K562 (cell line): ENCODE data around the gene SYT7. TPM values are rescaled to one million over a fixed set of nuclear protein-coding genes. Genes with fewer than 3 reads are reported as not detected.
A peak's percentile ranks its signal among the peaks of the same experiment; 100 is the strongest.

Source experiments
- CBFA2T3 ChIP-seq: fragments of 450-650 bp; IDR thresholded peaks from 2 replicates; pipeline ENCODE4 v1.6.1; 2017
- CCAR2 ChIP-seq: fragments of 200-400 bp; formaldehyde crosslinking; IDR thresholded peaks from 2 replicates; pipeline ENCODE4 v1.6.1; 2017; ENCODE audit warnings: mild to moderate bottlenecking, low read depth, low read length
- CEBPG ChIP-seq, 3 experiments: fragments of 200-800 bp in 1 of 3; sonication (Bioruptor generic) in 1 of 3; sonication (generic) in 1 of 3; formaldehyde crosslinking in 1 of 3; IDR thresholded peaks in 2 of 3; conservative IDR thresholded peaks in 1 of 3; 2 replicates each; pipeline versions ENCODE4 v1.6.1 to v1.8.0; 2016 to 2022; ENCODE audit warnings: missing compliant biosample characterization in 2 of 3, missing genetic modification characterization in 2 of 3, mild to moderate bottlenecking in 1 of 3, missing genetic modification reagents in 1 of 3
- EP300 ChIP-seq: IDR thresholded peaks from 2 replicates; pipeline ENCODE4 v1.6.1; 2012; ENCODE audit warnings: low read length, improper control_type of control experiment
- FOXA1 ChIP-seq: fragments of 450-650 bp; IDR thresholded peaks from 2 replicates; pipeline ENCODE4 v1.6.1; 2016; ENCODE audit warnings: mild to moderate bottlenecking, borderline replicate concordance
- JUND ChIP-seq, 2 experiments: IDR thresholded peaks; 2 replicates in 1 of 2; 3 replicates in 1 of 2; pipeline ENCODE4 v1.6.1; 2011; ENCODE audit warnings: borderline replicate concordance in 2 of 2, low read depth in 2 of 2, low read length in 2 of 2, improper control_type of control experiment in 1 of 2, missing biosample characterization in 1 of 2, missing genetic modification characterization in 1 of 2, missing genetic modification reagents in 1 of 2
- NCOR1 ChIP-seq: fragments of 450-650 bp; IDR thresholded peaks from 2 replicates; pipeline ENCODE4 v1.6.1; 2016; ENCODE audit warnings: mild to moderate bottlenecking, moderate library complexity
- NFATC3 ChIP-seq: fragments of 450-650 bp; IDR thresholded peaks from 2 replicates; pipeline ENCODE4 v1.6.1; 2017; ENCODE audit warnings: mild to moderate bottlenecking
- NFE2 ChIP-seq: IDR thresholded peaks from 2 replicates; pipeline ENCODE4 v1.6.1; 2014; ENCODE audit warnings: antibody characterized with exemption, low read depth
- NR3C1 ChIP-seq: sonication (generic); formaldehyde crosslinking; IDR thresholded peaks from 2 replicates; pipeline ENCODE4 v1.8.1; 2022; ENCODE audit warnings: missing genetic modification reagents
- PKNOX1 ChIP-seq: fragments of 450-650 bp; IDR thresholded peaks from 2 replicates; pipeline ENCODE4 v1.6.1; 2016
- RBM34 ChIP-seq: fragments of 200-400 bp; formaldehyde crosslinking; IDR thresholded peaks from 2 replicates; pipeline ENCODE4 v1.6.1; 2018; ENCODE audit warnings: low read length, borderline replicate concordance; ENCODE audit not compliant: insufficient read depth
- SAP30 ChIP-seq: fragments of 200-600 bp; sonication (generic); IDR thresholded peaks from 2 replicates; pipeline ENCODE4 v1.6.1; 2012; ENCODE audit warnings: borderline replicate concordance, low read depth, mild to moderate bottlenecking, moderate library complexity, low read length, control low read depth, inconsistent platforms; ENCODE audit not compliant: insufficient read depth, poor library complexity, severe bottlenecking
- SLC30A9 ChIP-seq: fragments of 250-450 bp; sonication (Bioruptor Pico); IDR thresholded peaks from 2 replicates; pipeline ENCODE4 v1.8.0; 2022; ENCODE audit warnings: mild to moderate bottlenecking, moderate library complexity
- STAT5B ChIP-seq: fragments of 250-450 bp; sonication (Bioruptor Pico); IDR thresholded peaks from 2 replicates; pipeline ENCODE4 v1.8.0; 2021; ENCODE audit warnings: mild to moderate bottlenecking, inconsistent platforms
- USF1 ChIP-seq: sonication (generic); formaldehyde crosslinking; IDR thresholded peaks from 2 replicates; pipeline ENCODE4 v1.9.0; 2022; ENCODE audit warnings: mild to moderate bottlenecking, missing genetic modification reagents
- ZBTB26 ChIP-seq: fragments of 450-650 bp; formaldehyde crosslinking; IDR thresholded peaks from 2 replicates; pipeline ENCODE4 v1.4.0; 2022; ENCODE audit warnings: missing genetic modification characterization
- ZC3H11A ChIP-seq: IDR thresholded peaks from 2 replicates; pipeline ENCODE4 v1.6.1; 2012; ENCODE audit warnings: low read depth, low read length, improper control_type of control experiment
- ZC3H8 ChIP-seq: fragments of 450-650 bp; IDR thresholded peaks from 2 replicates; pipeline ENCODE4 v1.6.1; 2017
- ZNF175 ChIP-seq: fragments of 200-800 bp; sonication (Bioruptor generic); IDR thresholded peaks from 2 replicates; pipeline ENCODE4 v1.6.1; 2016; ENCODE audit warnings: low read depth, mild to moderate bottlenecking, missing genetic modification characterization, missing compliant biosample characterization
- ZNF766 ChIP-seq: fragments of 200-800 bp; sonication (Bioruptor generic); conservative IDR thresholded peaks from 2 replicates; pipeline ENCODE4 v1.6.1; 2016; ENCODE audit warnings: missing genetic modification characterization, missing compliant biosample characterization
- polyA plus RNA-seq, 8 experiments: library from polyadenylated mRNA; depleted of rRNA in 4 of 8; stranded (reverse) in 5 of 8; unstranded in 3 of 8; fragments of >200 nt; fragmentation: Nextera tagmentation in 2 of 8; fragmentation: Illumina TruSeq in 1 of 8; extraction: Ambion mirVana in 2 of 8; extraction: Trizol in 1 of 8; gene quantifications; 2 replicates each; pipeline versions ENCODE4 v1.2.1 to v1.2.3, GENCODE V29; 2011 to 2014; ENCODE audit warnings: inconsistent platforms in 1 of 8, missing spikeins in 1 of 8
- total RNA-seq, 7 experiments: library from RNA; depleted of rRNA in 6 of 7; stranded (reverse); fragments of >200 nt in 6 of 7; fragmentation: Illumina TruSeq in 2 of 7; extraction: Trizol in 2 of 7; gene quantifications; 2 replicates each; pipeline versions ENCODE4 v1.2.1 to v1.2.3, GENCODE V29; 2011 to 2021; ENCODE audit warnings: low replicate concordance in 1 of 7
- TF ChIP-seq, protein P1 (sequence below): fragments of 250-450 bp; sonication (Bioruptor Pico); IDR thresholded peaks from 2 replicates; pipeline ENCODE4 v1.4.0; 2020; ENCODE audit warnings: mild to moderate bottlenecking, moderate library complexity
- TF ChIP-seq, protein P2 (sequence below): fragments of 450-650 bp; conservative IDR thresholded peaks from 2 replicates; pipeline ENCODE4 v1.6.1; 2016; ENCODE audit warnings: missing genetic modification characterization, low read depth, mild to moderate bottlenecking, missing compliant biosample characterization, moderate library complexity

Gene SYT7
- total and polyA plus RNA-seq, 9 of the 15 experiments (the other 6 are each of a cell fraction or from before 2014, with no cell fraction given), result 0.01 to 0.51 (median 0.16) TPM; not detected in 1

GRCh38 chr11:61545341-61545740, 35.5 kb downstream of the SYT7 start (continued):
- TF ChIP-seq SAP30, result no peak
- TF ChIP-seq USF1 (CRISPR knock-in tag), result no peak
- TF ChIP-seq ZBTB26, result no peak
- TF ChIP-seq ZC3H8, result no peak
- no peak for TF ChIP-seq NFE2
- TF ChIP-seq, protein P1, sequence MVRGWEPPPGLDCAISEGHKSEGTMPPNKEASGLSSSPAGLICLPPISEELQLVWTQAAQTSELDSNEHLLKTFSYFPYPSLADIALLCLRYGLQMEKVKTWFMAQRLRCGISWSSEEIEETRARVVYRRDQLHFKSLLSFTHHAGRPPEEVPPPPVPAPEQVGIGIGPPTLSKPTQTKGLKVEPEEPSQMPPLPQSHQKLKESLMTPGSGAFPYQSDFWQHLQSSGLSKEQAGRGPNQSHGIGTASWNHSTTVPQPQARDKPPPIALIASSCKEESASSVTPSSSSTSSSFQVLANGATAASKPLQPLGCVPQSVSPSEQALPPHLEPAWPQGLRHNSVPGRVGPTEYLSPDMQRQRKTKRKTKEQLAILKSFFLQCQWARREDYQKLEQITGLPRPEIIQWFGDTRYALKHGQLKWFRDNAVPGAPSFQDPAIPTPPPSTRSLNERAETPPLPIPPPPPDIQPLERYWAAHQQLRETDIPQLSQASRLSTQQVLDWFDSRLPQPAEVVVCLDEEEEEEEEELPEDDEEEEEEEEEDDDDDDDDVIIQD, result no peak
- TF ChIP-seq NR3C1 (CRISPR knock-in tag), result no peak
- TF ChIP-seq STAT5B (CRISPR knock-in tag), result no peak
- peak; percentile 26; the same call in 1 of the 2 replicates for TF ChIP-seq PKNOX1
- TF ChIP-seq CCAR2, result no peak
- TF ChIP-seq NCOR1, result no peak
- no peak for TF ChIP-seq ZC3H11A
- TF ChIP-seq FOXA1, result no peak
- TF ChIP-seq RBM34, result no peak
- no peak for TF ChIP-seq CBFA2T3
- 0 out of 2 replicates have a peak, but pooled peaks have one; percentile 2 for TF ChIP-seq JUND (IDR thresholded peaks at IDR 0.05; ENCODE audit: borderline replicate concordance, low read depth, low read length)
- peak; percentile 33; the same call in 1 of the 3 replicates for TF ChIP-seq JUND (tag; IDR thresholded peaks at IDR 0.05; ENCODE audit: borderline replicate concordance, low read depth, low read length)
- TF ChIP-seq ZNF766 (CRISPR knock-in tag), result peak; percentile 92
- TF ChIP-seq, protein P2, sequence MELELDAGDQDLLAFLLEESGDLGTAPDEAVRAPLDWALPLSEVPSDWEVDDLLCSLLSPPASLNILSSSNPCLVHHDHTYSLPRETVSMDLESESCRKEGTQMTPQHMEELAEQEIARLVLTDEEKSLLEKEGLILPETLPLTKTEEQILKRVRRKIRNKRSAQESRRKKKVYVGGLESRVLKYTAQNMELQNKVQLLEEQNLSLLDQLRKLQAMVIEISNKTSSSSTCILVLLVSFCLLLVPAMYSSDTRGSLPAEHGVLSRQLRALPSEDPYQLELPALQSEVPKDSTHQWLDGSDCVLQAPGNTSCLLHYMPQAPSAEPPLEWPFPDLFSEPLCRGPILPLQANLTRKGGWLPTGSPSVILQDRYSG (tag), result peak; percentile 37; the same call in 1 of the 2 replicates
- no peak for TF ChIP-seq SLC30A9 (CRISPR knock-in tag)
- TF ChIP-seq EP300, result no peak
- no peak for TF ChIP-seq NFATC3
- TF ChIP-seq ZNF175 (CRISPR knock-in tag), result 0 out of 2 replicates have a peak, but pooled peaks have one; percentile 38
- no peak for TF ChIP-seq CEBPG (CRISPR knock-in tag; IDR thresholded peaks at IDR 0.05)
- no peak for TF ChIP-seq CEBPG (tag; conservative IDR thresholded peaks at IDR 0.05 in 1 of 2, IDR thresholded peaks at IDR 0.05 in 1 of 2)
